GM18861 (cell line): ENCODE data around the gene TCEANC.
"Not testable (repeated sequence)": the region's sequence is repeated elsewhere in the genome, so short reads cannot be mapped to it uniquely, and the experiment has no call there.

Experiments used
- ATAC-seq: cut with Tn5 transposase; IDR thresholded peaks from one replicate; pipeline ENCODE4 v1.9.1; 2021; ENCODE audit not compliant: unreplicated experiment

Gene TCEANC

DNA sequence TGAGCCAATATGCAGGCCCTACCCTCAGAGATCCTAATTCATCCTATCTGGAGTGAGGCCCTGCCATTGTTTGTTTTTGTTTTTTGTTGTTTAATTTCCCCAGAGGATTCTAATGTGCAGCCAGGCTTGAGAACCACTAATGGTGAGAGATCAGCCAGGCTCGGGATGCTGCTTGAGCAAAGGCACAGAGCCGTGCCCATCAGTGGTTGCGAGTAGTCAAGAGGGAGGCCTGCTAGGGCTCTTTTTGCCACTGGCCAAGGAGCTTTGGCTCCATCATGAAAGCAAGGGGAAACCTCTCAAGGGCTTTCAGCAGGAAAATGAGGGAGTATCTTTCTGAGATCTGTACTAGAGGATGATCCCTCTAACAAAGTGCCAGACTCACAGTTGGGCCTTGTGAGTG lies 2.7 kb downstream of the TCEANC start:
- ATAC-seq, result no peak

GRCh38 chrX:13658602-13659001 lies 5.7 kb downstream of the TCEANC start:
- no peak for ATAC-seq

DNA sequence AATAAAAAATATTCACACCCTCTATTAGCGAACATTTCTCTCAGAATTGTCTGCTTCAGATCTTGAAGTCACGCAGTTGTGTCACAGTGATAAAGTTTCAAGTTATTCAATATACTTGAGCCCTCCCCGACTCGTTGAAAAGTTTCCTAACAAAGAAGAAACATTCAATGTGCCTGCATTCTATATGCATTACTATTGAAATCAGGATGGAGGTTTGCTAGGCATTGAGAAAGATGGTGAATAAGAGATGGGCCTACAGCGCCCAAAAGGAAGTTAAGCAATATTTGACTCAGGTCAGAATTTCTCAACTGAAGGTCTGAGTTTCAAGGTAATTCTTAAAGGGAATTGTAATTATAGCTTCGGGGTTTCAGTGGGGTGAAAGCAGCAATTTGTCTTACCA lies 6.1 kb downstream of the TCEANC start:
- ATAC-seq, result no peak

- ATAC-seq, result no peak
Measured at GRCh38 chrX:13661735-13662288, 8.9 kb downstream of the TCEANC start.

DNA sequence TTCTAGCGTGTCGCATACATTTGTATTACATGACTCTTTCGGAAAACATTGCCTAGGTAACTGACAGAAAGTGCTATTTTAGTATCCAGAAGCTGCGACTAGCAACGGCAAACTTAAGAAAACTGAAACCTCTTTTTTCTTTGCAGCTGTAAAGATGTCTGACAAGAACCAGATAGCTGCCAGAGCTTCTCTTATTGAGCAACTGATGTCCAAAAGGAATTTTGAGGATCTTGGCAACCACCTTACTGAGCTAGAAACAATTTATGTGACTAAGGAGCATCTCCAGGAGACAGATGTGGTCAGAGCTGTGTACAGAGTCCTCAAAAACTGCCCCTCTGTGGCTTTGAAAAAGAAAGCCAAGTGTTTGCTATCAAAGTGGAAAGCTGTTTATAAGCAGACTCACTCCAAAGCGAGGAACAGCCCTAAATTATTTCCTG lies 9.4 kb downstream of the TCEANC start:
- ATAC-seq, result no peak

DNA sequence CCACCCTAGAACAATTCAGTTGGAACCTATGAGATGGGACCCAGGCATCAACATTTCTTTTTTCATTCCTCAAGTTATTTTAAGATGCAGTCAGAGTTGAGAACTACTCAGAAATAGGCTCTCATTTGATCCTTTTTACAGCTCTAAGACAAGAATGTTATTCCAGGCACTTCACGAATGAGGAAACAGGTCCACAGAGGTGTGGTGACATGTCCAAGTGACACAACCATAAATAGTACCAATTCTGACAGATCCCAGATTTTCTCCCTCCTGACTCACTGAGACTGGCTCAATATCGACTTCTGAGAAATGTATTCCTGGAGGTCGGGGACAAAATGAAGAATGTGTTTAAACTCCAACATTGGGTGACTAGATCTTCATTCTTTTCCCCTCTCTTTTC lies 11.1 kb downstream of the TCEANC start:
- ATAC-seq, result no peak

- no peak for ATAC-seq
Measured at GRCh38 chrX:13666836-13667235, 13.9 kb downstream of the TCEANC start.

DNA sequence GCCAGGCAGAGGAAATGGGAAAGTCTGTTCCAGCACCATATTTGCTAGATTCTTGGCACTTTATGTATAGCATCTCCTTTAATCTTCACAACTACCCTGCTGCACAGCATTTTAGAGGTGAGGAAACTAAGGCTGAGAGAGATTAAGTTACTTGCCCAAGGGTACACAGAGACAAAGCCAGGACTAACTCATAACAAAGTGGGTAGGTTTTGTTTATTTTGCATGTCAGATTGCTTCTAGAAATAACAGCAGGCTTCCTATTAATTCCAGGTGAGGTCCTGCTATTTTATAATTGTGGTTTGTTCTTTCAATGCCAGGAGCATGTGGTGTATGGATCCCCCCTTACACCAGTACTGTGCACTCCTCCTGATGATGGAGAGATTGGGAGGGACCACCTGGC lies 15.0 kb downstream of the TCEANC start:
- ATAC-seq, result no peak

GRCh38 chrX:13669246-13669737 lies 16.4 kb downstream of the TCEANC start:
- peak; percentile 62 for ATAC-seq

DNA sequence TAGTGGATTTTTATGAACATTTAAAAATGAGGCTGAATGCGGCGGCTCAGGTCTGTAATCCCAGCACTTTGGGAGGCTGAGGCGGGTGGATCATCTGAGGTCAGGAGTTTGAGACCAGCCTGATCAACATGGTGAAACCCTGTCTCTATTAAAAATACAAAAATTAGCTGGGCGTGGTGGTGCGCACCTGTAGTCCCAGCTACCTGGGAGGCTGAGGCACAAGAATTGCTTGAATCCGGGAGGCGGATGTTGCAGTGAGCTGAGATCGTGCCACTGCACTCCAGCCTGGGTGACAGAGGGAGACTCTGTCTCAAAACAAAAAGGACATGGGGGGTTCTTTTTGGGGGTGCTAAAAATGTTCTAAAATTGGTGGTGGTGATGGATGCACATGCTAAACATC lies 16.8 kb downstream of the TCEANC start:
- not testable (repeated sequence) for ATAC-seq

DNA sequence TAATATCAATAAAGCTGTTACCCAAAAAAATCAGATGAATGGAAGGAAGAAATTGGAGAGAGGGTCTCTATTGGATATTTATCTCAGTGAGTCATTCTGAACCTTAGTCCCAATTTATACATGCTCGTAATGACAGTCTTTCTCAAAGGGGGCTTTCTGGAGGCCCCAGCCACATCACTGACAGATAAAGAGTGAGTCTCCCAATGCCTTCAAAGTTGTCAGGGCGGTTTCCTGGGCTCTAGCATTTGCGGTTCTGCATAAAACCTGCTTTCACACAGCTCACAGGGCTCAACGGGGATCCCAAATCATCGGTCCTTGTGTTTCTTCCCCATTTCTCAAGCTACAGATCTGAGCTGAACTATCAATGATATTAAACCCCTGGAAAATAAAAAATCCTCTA lies 17.3 kb downstream of the TCEANC start:
- no peak for ATAC-seq

GRCh38 chrX:13673016-13673415 lies 20.1 kb downstream of the TCEANC start:
- no peak for ATAC-seq

DNA sequence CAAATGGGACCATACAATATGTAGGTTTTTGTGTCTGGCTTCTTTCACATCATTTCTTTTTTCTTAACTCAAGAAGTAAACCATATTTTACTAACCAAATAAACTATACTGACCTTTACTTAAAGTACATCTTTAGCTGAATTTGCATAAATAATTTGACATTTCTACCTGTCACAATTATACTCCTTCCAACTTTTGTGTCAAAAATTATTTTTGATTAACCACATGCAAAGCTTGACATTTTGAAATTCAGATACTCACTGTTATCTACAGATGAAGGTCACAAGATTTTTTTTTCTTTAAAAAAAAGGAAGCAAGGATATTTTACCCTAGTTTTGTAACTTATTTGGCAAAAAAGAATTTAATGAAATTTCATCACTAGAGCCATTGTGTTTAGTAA lies 23.9 kb downstream of the TCEANC start:
- no peak for ATAC-seq

- ATAC-seq, result not testable (repeated sequence)
Measured at GRCh38 chrX:13679700-13680099, 26.8 kb downstream of the TCEANC start.

DNA sequence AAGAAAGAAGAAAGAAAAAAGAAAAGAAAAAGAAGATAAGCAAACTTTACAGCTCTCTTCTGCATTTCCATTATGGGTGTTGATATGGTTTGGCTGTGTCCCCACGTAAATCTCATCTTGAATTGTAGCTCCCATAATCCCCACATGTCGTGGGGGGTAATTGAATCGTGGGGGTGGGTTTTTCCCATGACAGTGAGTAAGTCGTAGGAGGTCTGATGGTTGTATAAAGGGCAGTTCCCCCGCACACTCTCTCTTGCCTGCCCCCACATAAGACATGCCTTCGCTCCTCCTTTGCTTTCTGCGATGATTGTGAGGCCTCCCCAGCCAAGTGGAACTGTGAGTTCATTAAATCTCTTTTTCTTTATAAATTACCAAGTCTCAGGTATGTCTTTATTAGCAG lies 28.7 kb downstream of the TCEANC start:
- ATAC-seq, result no peak

GRCh38 chrX:13684361-13684760 lies 31.4 kb downstream of the TCEANC start:
- ATAC-seq, result no peak

DNA sequence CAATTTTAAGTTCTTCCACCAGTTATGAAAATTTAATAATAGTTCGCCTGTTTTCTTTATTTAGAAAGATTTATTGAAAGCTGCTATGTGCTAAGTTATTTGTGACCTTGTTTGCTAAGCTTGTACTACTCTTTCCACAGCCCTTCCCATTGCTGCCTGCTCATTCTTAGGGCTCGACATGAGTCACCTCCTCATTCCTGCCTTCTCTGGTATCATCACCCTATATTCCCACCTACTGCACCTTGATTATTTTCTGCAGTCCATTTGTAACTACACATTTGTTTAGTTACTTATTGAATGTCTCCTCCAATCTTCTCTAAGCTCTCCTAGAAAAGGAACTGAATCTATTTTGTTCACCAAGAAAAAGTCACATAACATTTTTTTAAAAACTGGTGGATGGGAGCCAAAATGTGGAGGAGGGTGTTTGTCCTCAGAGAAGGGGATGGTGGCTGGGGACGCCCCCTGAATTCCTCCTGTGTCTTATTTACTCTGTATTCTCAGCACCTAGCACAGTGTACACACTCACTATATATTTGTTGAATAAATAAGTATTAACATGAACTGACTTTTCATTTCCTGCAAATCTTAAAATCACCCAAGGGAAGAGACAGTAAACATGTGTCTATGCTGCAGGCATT lies 32.3 kb downstream of the TCEANC start:
- no peak for ATAC-seq

GRCh38 chrX:13687203-13687602 lies 34.3 kb downstream of the TCEANC start:
- no peak for ATAC-seq

GRCh38 chrX:13688384-13688957 lies 35.5 kb downstream of the TCEANC start:
- no peak for ATAC-seq

GRCh38 chrX:13688958-13689740 lies 36.2 kb downstream of the TCEANC start, which contains the start of gene RAB9A:
TSS of gene RAB9A (plus strand) at chrX:13689128. CDS start at chrX:13708747, 19,619 bp downstream.
- no peak for ATAC-seq

DNA sequence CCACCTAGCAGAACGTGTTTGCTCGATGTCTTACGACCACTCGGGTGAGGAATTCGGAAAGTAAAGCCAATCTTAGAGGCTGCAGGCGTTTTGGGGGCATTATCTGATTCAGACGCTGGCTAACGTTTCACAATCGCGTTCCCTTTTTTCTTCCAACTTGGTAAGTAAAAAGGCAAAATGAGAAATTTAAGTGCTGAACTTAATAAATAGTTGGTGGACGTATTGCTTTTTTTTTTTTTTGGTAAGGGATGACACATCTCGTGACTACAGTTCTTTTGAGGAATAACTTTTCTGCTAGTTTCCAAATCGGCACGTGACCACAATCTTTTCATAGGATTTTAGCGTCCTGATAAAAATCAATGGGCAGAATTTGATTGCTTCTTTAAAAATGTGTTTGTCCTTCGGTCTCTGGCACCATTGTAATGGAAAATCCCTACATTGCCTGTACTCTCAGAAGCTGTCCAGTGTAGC lies 36.8 kb downstream of the TCEANC start:
- no peak for ATAC-seq

DNA sequence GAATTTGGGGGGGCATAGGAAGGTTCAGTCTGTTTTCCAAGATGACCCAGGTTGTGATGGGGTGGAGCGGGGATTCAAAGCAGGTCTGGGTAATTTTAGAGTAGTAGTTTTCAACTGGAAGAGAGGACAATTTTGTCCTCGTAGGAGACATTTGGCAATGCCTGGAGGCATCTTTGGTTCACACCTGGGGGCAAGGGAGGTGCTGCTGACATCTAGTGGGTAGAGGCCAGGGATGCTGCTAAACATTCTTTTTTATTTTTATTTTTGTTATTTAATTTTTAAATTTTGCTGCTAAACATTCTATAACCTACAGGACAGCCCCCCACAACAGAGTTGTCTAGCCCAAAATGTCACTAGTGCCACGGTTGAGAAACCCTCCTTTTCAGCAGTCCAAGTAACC lies 37.9 kb downstream of the TCEANC start:
- no peak for ATAC-seq
